IPS DF 4.7 (cell line): ENCODE data around the gene SLC9A8.
"Not testable (repeated sequence)": the region's sequence is repeated elsewhere in the genome, so short reads cannot be mapped to it uniquely, and the experiment has no call there.

Experiments used
- DNase-seq: peaks from one replicate; pipeline ENCODE4 v3.0.0-alpha.2; 2013; ENCODE audit warnings: low spot score; ENCODE audit errors: extremely low read depth

The SLC9A8 gene, protein sequence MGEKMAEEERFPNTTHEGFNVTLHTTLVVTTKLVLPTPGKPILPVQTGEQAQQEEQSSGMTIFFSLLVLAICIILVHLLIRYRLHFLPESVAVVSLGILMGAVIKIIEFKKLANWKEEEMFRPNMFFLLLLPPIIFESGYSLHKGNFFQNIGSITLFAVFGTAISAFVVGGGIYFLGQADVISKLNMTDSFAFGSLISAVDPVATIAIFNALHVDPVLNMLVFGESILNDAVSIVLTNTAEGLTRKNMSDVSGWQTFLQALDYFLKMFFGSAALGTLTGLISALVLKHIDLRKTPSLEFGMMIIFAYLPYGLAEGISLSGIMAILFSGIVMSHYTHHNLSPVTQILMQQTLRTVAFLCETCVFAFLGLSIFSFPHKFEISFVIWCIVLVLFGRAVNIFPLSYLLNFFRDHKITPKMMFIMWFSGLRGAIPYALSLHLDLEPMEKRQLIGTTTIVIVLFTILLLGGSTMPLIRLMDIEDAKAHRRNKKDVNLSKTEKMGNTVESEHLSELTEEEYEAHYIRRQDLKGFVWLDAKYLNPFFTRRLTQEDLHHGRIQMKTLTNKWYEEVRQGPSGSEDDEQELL

GRCh38 chr20:49812507-49813304, at the start of gene SLC9A8:
Gene SLC9A8, plus strand, starts transcription at chr20:49812828. Its CDS starts 95 bp downstream, at chr20:49812923.
- DNase-seq, result peak; percentile 44

- DNase-seq, result no peak
Observed at GRCh38 chr20:49762940-49763766, 49.5 kb upstream of the SLC9A8 start.

GRCh38 chr20:49765413-49765736, 47.3 kb upstream of the SLC9A8 start:
- no peak for DNase-seq

DNA sequence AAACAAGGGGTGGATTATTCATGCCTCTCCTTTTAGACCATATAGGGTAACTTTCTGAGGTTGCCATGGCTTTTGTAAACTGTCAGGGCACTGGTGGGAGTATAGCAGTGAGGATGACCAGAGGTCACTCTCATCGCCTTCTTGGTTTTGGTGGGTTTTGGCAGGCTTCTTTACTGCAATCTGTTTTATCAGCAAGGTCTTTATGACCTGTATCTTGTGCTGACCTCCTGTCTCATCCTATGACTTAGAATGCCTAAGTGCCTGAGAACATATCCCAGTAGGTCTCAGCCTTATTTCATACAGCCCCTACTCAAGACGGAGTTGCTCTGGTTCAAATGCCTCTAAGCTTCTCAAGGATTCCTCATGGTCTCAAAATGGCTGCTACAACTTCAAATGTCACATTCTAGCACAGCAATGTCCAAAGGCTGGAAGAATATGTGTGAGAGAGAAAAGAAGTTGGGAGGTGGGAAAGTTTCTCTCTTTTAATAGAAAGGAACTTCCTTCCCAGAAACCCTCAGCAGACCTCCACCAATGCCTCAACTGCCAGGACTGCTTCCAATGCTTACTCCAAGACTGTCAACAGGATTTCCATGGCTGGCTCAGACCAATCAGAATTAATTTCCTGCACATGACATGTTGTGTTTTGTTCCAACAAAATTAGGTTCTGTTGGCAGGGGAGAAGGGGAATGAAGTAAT, 46.6 kb upstream of the SLC9A8 start:
- DNase-seq, result no peak

- DNase-seq, result no peak
Observed at GRCh38 chr20:49766979-49767521, 45.6 kb upstream of the SLC9A8 start.

DNA sequence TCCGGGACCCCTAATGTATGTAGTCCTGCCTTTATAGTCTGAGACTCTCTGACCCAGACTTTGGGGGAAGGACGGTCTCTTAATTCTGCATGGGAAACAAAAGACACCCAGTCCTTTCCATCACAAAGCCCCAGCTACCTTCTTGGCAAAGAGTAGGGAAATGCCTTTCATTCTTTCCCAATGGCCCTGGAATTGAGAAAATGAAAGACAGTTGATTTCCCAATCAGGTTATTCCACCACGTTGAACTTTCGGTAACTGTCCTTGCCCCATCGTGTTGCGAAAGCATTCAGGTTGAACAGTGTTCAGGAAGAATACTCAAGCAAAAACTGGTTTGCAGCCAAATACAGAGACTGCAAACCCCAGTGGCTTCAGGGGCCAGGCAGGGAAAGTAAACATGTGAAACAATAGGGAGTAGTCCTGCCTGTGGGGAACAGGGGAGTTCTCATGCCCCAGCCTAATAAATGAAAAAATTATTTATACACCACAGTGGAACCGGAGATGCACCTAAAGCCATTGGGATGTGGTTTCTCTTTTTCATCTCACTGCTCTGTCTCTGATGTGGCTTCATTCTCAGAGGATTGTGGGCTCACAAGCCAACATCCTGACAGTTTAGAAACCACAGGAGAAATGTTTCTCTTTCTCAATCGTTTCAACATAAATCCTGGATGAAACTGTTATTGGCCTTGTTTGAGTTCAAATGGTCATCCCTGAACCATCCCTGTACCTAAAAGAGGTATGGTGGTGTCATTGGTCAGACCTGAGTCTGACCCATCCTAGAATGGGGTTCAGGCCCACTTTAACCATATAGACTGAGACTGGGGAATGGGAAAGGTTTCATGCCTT, 44.2 kb upstream of the SLC9A8 start:
- DNase-seq, result peak; percentile 88

DNA sequence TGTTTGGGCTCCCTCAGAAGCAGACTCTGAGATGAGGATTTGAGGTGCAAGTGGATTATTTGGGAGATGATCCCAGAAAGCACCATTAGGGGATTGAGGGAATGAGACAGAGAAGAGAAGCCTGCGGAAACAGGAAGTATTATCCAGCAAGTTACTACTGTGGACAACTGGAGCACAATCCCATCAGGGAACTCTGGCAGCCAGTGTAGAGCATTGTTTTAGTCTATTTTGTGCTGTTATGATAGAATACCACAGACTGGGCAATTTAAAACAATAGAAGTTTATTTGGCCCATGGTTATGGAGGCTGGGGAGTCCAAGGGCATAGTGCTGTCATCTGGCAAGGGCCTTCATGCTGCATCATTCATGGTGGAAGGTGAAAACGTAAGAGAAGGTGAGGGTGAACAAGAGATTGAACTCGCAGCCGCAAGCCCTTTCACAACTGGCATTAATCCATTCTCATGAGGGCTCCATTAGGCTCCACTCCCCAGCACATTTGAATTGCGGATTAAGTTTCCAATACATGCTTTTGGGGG, 43.5 kb upstream of the SLC9A8 start:
- DNase-seq, result no peak

- no peak for DNase-seq
Observed at GRCh38 chr20:49770634-49771033, 42.0 kb upstream of the SLC9A8 start.

- not testable (repeated sequence) for DNase-seq
Observed at GRCh38 chr20:49774213-49774612, 38.4 kb upstream of the SLC9A8 start.

DNA sequence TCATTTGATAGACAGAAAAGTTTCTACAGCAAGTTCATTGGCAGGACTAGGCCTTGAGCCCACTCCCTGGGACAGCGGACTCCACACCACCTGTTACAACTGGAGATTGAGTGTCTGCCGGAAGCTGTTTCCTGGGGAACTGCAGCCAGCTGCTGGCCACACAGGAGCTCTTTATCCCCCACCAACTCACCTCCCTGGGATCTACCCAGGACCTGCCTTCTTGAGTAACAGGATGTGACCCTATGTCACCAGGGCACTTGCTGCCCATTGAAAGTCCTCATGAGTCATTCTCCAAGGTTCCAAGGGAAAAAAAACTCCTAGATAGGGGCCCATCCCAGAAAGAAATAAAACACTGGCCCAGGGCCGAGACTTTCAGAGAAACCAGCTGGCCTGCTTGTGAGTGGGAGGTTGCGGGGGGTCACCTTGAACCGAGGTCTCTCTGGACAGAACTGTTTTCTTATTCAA, 37.4 kb upstream of the SLC9A8 start:
- no peak for DNase-seq

DNA sequence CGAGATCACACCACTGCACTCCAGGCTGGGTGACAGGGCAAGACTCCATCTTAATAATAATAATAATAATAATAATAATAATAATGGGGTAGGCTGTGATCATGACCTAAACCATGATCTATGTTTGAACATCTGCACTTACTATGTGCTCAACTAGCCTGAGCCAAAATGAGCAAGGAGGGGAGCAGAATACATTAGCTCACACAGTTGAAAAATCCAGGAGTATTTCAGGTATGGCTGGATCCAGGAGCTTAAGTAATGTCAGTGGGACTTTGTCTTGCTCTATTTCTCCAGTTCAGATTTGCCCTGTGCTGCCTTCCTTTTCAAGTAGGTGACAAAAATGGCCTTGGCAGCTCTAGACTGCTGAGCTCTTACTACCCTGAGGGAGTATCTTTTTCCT, 32.7 kb upstream of the SLC9A8 start:
- DNase-seq, result no peak

DNA sequence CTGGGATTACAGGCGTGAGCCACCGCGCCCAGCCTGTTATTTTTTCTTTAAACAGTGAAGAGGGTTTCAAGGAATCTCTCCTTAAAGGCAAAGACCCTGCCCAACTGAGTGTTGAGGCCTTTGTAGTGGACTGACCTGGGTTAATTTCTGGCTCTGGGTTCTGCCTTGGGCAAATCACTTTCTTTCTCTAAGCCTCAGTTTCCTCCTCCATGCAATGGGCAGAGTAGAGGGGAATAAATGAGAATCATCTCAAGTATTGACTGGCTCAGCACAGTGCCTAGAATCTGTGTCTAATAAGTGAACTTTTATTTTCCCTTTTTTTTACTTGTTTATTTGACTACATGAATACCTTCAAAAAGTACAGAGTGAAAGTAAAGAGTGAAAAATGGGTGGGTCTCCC, 31.0 kb upstream of the SLC9A8 start:
- DNase-seq, result no peak

DNA sequence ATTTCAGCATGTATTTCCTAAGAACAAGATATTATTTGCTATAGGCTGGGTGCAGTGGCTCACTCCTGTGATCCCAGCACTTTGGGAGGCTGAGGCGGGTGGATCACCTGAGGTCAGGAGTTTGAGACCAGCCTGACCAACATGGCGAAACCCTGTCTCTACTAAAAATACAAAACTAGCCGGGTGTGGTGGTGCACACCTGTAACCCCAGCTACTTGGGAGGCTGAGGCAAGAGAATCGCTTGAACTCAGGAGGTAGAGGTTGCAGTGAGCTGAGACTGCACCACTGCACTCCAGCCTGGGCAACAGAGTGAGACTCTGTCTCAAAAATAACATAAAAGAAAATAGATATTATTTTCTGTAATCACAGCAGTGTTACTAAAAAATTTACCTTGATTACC, 30.2 kb upstream of the SLC9A8 start:
- DNase-seq, result not testable (repeated sequence)

DNA sequence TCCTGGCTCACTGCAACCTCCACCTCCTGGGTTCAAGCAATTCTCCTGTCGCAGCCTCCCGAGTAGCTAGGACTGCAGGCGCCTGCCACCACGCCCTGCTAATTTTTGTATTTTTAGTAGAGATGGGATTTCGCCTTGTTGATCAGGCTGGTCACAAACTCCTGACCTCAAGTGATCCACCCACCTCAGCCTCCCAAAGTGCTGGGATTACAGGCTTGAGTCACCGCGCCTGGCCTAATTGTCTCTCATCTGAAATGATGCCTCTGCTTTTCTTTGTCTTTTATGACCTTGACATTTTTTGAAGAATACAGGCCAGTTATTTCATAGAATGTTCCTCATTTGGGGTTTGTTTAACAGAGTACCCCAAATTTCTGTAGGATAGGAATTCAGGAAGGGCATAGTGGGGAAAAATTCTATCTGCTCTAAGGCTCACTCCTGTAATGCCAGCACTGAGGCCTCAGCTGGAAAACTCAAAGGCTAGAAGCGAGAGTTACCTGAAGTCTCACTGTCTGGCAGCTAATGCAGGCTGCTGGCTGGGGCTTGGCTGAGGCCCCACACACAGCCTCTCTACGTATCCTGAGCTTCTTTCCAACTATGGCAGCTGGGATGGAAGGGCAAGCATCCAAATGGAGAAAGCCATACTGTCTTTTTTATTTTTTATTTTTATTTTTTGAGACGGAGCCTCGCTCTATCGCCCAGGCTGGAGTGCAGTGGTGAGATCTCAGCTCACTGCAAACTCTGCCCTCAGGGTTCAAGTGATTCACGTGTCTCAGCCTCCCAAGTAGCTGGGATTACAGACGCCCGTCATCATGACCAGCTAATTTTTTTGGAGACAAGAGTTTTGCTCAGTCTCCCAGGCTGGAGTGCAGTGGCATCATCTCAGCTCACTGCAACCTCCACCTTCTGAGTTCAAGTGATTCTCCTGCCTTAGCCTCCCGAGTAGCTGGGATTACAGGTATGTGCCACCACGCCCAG, 29.3 kb upstream of the SLC9A8 start:
- DNase-seq, result not testable (repeated sequence)

GRCh38 chr20:49784291-49784690, 28.3 kb upstream of the SLC9A8 start:
- DNase-seq, result no peak

DNA sequence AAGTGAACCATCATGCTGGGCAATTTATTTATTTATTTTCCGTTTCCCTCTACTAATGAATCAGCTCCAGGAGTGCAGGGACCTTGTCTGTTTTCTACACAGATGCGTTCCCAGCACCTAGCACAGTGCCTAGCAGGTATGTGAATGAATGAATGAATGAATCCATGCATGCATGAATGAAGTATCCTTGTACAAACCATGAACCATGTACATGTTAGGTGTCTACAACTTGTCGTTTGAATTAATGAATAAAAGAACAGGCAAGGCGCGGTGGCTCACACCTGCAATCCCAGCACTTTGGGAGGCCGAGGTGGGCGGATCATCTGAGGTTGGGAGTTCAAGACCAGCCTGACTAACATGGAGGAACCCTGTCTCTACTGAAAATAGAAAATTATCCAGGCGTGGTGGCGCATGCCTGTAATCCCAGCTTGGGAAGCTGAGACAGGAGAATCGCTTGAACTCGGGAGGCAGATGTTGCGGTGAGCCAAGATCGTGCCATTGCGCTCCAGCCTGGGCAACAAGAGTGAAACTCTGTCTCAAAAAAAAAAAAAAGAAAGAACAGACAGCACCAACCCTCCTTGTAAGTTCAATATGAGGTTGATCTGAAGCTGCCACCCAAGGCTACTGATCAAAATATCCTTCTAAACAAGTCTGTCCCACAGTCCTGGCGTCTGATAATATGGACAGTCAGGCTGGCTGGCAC, 27.3 kb upstream of the SLC9A8 start:
- no peak for DNase-seq

DNA sequence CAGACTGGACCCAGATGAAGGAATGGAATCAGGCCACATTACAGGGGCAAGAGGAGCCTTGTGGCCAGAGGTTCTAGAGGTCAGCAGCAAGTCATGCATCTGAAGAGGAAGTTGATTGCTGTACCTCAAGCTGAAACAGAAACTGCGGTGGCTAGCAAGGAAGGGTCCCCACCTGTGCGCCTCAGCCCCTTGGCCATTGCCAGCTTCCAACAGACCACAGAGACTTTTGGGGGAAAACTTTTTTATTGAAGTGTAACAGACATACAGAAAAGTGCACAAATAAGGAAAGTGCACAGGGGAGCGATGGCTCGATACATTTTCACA, 26.8 kb upstream of the SLC9A8 start:
- DNase-seq, result no peak

- DNase-seq, result no peak
Observed at GRCh38 chr20:49786196-49786595, 26.4 kb upstream of the SLC9A8 start.
